Type B pancreatic cell (in vitro differentiated cells): Measurements from ENCODE around the gene DDX18. TPM values are rescaled to one million over a fixed set of nuclear protein-coding genes. Genes with fewer than 3 reads are reported as not detected.

ENCODE experiments used
- DNase-seq: peaks from one replicate; pipeline ENCODE4 v3.0.0; 2021; ENCODE audit warnings: mixed read lengths; ENCODE audit not compliant: unreplicated experiment; ENCODE audit errors: extremely low spot score
- H3K27ac Mint-ChIP-seq: 2 replicates; pipeline ENCODE4 v1.8.0; 2021; ENCODE audit warnings: mild to moderate bottlenecking, mixed read lengths
- H3K27me3 Mint-ChIP-seq: 2 replicates; pipeline ENCODE4 v1.8.0; 2021; ENCODE audit warnings: mixed read lengths
- H3K36me3 Mint-ChIP-seq: 2 replicates; pipeline ENCODE4 v1.8.0; 2021; ENCODE audit warnings: mixed read lengths
- H3K4me1 Mint-ChIP-seq: one replicate; pipeline ENCODE4 v1.8.0; 2021; ENCODE audit warnings: mixed read lengths; ENCODE audit not compliant: unreplicated experiment
- H3K4me3 Mint-ChIP-seq: 2 replicates; pipeline ENCODE4 v1.8.0; 2021; ENCODE audit warnings: mild to moderate bottlenecking, mixed read lengths
- H3K9me3 Mint-ChIP-seq: 2 replicates; pipeline ENCODE4 v1.8.0; 2021; ENCODE audit warnings: mixed read lengths
- total RNA-seq: library from RNA; stranded (reverse); gene quantifications from 2 replicates; pipeline ENCODE4 v1.2.1, GENCODE V29; 2021; ENCODE audit warnings: low replicate concordance
- TF ChIP-seq, protein P1 (sequence below): fragments of 200-600 bp; sonication (generic); conservative IDR thresholded peaks from 2 replicates; pipeline ENCODE4 v1.5.0; 2021; ENCODE audit warnings: antibody characterized with exemption, mild to moderate bottlenecking

DDX18 gene
- total RNA-seq, 1 donor from 2014 or later: 62.9 TPM

DNA sequence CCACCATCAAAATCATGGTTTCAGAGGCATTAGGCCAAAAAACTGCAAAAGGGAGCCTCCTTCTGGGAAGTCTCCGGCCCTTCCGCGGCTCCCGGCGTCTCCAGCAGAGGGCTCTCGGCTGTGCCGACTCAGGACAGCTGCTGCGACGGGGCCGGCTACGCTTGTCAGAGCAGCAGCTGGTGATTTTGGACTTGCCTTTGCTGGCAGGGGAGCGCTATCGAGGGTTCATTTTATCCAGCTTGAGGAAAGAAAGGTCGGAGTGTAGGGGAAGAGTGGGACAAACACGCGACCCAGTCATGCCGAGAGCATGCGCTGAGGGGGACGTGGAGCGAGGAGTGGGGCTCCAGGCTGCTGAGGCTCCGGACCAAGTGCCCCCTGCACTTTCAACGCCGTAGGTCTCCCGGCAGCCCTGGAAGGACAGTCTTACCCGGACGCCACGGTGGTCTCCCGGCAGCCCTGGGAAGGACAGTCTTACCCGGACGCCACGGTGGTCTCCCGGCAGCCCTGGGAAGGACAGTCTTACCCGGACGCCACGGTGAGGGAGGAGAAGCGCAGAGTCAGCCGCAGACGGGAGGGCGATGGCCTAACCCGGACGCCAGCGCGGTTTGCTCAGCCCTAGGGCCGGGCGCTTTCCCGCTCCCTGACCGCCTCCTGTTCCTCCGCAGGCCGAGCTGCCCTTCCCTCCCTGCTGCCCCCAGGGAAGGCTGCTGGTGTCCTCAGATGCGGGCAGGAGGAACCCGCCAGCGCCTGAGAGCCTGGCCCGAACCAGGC lies 21.7 kb downstream of the DDX18 start:
- H3K9me3 Mint-ChIP-seq: no peaks in the 10 kb centered on the region
- H3K27me3 Mint-ChIP-seq: peaks cover 7% of the 10 kb centered on the region
- TF ChIP-seq, protein P1, sequence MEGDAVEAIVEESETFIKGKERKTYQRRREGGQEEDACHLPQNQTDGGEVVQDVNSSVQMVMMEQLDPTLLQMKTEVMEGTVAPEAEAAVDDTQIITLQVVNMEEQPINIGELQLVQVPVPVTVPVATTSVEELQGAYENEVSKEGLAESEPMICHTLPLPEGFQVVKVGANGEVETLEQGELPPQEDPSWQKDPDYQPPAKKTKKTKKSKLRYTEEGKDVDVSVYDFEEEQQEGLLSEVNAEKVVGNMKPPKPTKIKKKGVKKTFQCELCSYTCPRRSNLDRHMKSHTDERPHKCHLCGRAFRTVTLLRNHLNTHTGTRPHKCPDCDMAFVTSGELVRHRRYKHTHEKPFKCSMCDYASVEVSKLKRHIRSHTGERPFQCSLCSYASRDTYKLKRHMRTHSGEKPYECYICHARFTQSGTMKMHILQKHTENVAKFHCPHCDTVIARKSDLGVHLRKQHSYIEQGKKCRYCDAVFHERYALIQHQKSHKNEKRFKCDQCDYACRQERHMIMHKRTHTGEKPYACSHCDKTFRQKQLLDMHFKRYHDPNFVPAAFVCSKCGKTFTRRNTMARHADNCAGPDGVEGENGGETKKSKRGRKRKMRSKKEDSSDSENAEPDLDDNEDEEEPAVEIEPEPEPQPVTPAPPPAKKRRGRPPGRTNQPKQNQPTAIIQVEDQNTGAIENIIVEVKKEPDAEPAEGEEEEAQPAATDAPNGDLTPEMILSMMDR: peak; percentile 88
- peak; percentile 85 for DNase-seq
- H3K36me3 Mint-ChIP-seq: peaks cover 3% of the 10 kb centered on the region
- H3K4me1 Mint-ChIP-seq: peaks cover 4% of the 10 kb centered on the region
- peak overlapping the region; percentile 90 for H3K4me3 Mint-ChIP-seq
- H3K27ac Mint-ChIP-seq: peak overlapping the region; percentile 53

DNA sequence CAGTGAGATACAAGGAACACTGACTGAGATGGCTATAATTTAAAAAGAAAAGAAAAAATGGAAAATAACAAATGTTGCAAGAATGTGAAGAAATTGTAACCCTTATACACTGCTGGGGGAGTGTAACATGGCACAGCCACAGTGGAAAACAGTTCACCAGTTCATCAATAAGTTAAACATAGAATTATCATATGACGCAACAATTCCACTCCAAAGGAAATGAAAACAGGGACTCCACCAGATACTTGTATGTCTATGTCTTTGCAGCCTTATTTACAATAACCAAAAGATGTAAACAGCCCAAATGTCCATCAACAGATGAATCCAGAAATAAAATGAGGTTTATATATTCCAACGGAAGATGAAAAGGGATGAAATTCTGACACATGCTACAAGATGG lies 30.8 kb downstream of the DDX18 start:
- DNase-seq: no peak
- Mint-ChIP-seq H3K4me3 (no peak overlapping the region), H3K27me3 (peaks cover 23% of the 10 kb centered on the region), H3K27ac (no peak overlapping the region), H3K9me3 (peaks cover 5% of the 10 kb centered on the region), H3K36me3 (no peaks in the 10 kb centered on the region), H3K4me1 (no peaks in the 10 kb centered on the region)
- TF ChIP-seq, protein P1: no peak

DNA sequence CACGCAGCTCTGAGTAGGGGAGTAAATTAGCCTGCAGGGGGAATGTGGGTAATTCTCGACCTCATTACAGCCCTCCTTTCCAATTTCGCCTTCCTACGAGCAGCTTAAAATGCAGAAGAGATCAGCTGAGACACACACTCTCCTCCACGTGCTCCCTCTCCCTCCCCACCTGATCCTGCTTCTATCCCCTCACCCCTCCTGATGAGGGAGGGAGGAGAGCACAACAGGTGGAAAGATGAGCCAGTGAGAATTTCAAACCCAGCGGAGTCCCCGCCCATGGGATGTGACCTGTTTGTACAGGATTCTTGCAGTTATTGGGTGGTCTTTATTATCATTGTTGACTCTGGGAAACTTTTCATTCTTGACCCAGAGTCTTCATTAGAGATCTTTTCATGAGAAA lies 35.5 kb downstream of the DDX18 start:
- Mint-ChIP-seq H3K4me1 (no peaks in the 10 kb centered on the region), H3K27ac (no peak overlapping the region), H3K9me3 (peaks cover 5% of the 10 kb centered on the region), H3K4me3 (no peak overlapping the region), H3K27me3 (peaks cover 62% of the 10 kb centered on the region), H3K36me3 (no peaks in the 10 kb centered on the region)
- no peak for DNase-seq
- TF ChIP-seq, protein P1: no peak

DNA sequence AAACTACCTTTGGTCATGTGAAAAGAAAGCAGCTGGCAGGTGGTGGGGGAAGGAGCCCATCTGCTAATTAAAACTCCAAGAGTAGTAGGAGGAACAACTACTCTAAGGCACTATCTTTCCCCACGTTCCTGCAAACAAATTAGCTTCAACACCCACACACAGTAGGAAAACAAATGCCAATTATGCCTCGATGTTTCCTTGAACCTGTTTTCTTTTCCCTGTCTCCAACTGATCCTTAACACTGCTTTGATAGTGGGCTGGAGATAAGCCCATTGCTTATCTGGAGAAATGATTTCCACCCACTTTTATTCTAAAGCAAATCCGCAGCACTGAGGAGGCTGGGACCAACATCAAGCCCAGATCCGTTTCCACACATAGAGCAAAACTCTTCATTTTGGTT lies 36.0 kb downstream of the DDX18 start:
- Mint-ChIP-seq H3K4me1 (no peaks in the 10 kb centered on the region), H3K36me3 (no peaks in the 10 kb centered on the region), H3K27ac (no peak overlapping the region), H3K9me3 (peaks cover 5% of the 10 kb centered on the region), H3K27me3 (peaks cover 62% of the 10 kb centered on the region), H3K4me3 (no peak overlapping the region)
- no peak for DNase-seq
- TF ChIP-seq, protein P1: no peak

DNA sequence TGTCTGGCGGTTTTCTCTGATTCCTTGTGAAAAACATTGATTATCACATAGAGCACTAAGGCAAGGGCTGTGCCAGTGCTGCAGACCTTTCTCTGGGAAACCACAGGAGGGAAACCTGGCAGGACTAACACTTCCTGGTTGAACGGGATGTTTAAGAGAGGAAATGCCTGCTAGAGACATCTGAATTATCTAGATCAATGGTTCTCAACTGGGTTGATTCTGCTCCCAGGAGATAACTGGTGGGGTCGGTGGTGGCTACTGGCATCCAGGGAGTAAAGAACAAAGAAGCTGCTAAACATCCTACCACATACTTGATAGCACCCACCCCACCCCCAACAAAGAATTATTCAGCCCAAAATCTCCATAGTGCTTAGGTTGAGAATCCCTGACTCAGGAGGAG lies 37.5 kb downstream of the DDX18 start:
- no peaks in the 10 kb centered on the region for H3K4me1 Mint-ChIP-seq
- TF ChIP-seq, protein P1: no peak
- H3K27me3 Mint-ChIP-seq: peaks cover 61% of the 10 kb centered on the region

More for the DNA sequence above, 37.5 kb downstream of the DDX18 start:
- Mint-ChIP-seq H3K27ac (no peak overlapping the region), H3K4me3 (no peak overlapping the region), H3K9me3 (peaks cover 5% of the 10 kb centered on the region), H3K36me3 (no peaks in the 10 kb centered on the region)
- no peak for DNase-seq
